Endodermal cell (in vitro differentiated cells): Measurements from ENCODE around the gene CETN3. TPM values are rescaled to one million over a fixed set of nuclear protein-coding genes. Genes with fewer than 3 reads are reported as not detected.

Experiments
- DNase-seq: peaks from one replicate; pipeline ENCODE4 v3.0.0-alpha.2; 2017
- H3K27ac ChIP-seq: 2 replicates; pipeline ENCODE4 v1.5.1; 2013; ENCODE audit warnings: mild to moderate bottlenecking, low read depth, low read length, moderate library complexity
- H3K27me3 ChIP-seq: 2 replicates; pipeline ENCODE4 v1.6.1; 2013; ENCODE audit warnings: mild to moderate bottlenecking, low read length, moderate library complexity; ENCODE audit not compliant: insufficient read depth, control insufficient read depth, poor library complexity, severe bottlenecking
- H3K36me3 ChIP-seq: 2 replicates; pipeline ENCODE4 v1.7.0; 2013; ENCODE audit warnings: mild to moderate bottlenecking, low read length, moderate library complexity; ENCODE audit not compliant: control insufficient read depth, insufficient read depth
- H3K4me1 ChIP-seq: one replicate; pipeline ENCODE4 v1.7.0; 2013; ENCODE audit warnings: low read length; ENCODE audit not compliant: control insufficient read depth, insufficient read depth
- H3K4me3 ChIP-seq: 2 replicates; pipeline ENCODE4 v1.5.1; 2013; ENCODE audit warnings: mild to moderate bottlenecking, low read length, moderate library complexity
- H3K9ac ChIP-seq: 2 replicates; pipeline ENCODE4 v1.6.1; 2013; ENCODE audit warnings: mild to moderate bottlenecking, low read length, moderate library complexity; ENCODE audit not compliant: poor library complexity, severe bottlenecking; ENCODE audit errors: extremely low read depth
- H3K9me3 ChIP-seq: 2 replicates; pipeline ENCODE4 v1.6.1; 2013; ENCODE audit warnings: mild to moderate bottlenecking, low read length, moderate library complexity; ENCODE audit not compliant: control insufficient read depth
- H3K27ac Mint-ChIP-seq: 2 replicates; pipeline ENCODE4 v1.8.0; 2020; ENCODE audit warnings: mixed read lengths
- H3K27me3 Mint-ChIP-seq: 2 replicates; pipeline ENCODE4 v1.8.0; 2021; ENCODE audit warnings: mild to moderate bottlenecking, mixed read lengths; ENCODE audit not compliant: insufficient read depth
- H3K36me3 Mint-ChIP-seq: 2 replicates; pipeline ENCODE4 v1.8.0; 2020; ENCODE audit warnings: low read depth, mixed read lengths
- H3K4me1 Mint-ChIP-seq: 2 replicates; pipeline ENCODE4 v1.8.0; 2020; ENCODE audit warnings: mixed read lengths
- H3K4me3 Mint-ChIP-seq: 2 replicates; pipeline ENCODE4 v1.8.0; 2020; ENCODE audit warnings: mild to moderate bottlenecking, moderate library complexity, mixed read lengths
- H3K9me3 Mint-ChIP-seq: 2 replicates; pipeline ENCODE4 v1.8.0; 2020; ENCODE audit warnings: mild to moderate bottlenecking, mixed read lengths
- CTCF ChIP-seq: fragments of 200-600 bp; sonication (generic); conservative IDR thresholded peaks from 2 replicates; pipeline ENCODE4 v1.5.0; 2021; ENCODE audit warnings: antibody characterized with exemption, mild to moderate bottlenecking
- WGBS, 2 experiments: methylation state at CpG; one replicate each; pipeline versions ENCODE4 v1.1.5 to v1.1.7; 2013; ENCODE audit warnings: missing lambda C conversion rate in 2 of 2, mixed read lengths in 1 of 2; ENCODE audit not compliant: insufficient coverage in 1 of 2, insufficient read length in 1 of 2; 5-methylcytosine and 5-hydroxymethylcytosine counted together
- total RNA-seq, 2 donors: library from RNA; stranded (reverse); fragmentation: NEBNext Ultra II Directional in 1 of 2; extraction: Animal tissue kit (Norgen Biotek cat#: 25700) in 1 of 2; gene quantifications; 2 replicates in 1 of 2; 3 replicates in 1 of 2; pipeline ENCODE4 v1.2.1, GENCODE V29; 2021

CETN3 gene
- total RNA-seq, 2 donors from 2014 or later, result 50.7 to 65.1 TPM

DNA sequence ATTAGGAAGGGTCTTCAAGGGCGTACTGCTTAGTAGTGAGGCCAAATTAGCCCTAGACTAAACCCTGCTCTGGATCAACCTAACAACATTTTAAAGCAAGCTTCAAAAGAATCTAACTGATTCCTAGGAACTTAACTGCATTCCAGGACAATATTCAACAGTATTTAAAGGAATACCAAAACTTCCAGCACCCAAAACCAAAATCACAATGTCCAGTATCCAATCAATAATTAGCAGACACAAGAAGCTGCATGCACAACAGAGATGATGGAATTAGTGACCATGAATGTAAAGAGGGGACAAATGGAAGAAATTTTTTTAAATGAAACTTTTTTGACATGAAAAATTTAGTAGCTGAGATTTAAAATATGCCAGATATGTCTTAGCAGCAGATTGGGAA is 53.9 kb downstream of the CETN3 start:
- Histone ChIP-seq H3K27ac (no peak overlapping the region), H3K9me3 (peaks cover 10% of the 10 kb centered on the region), H3K27me3 (no peaks in the 10 kb centered on the region), H3K9ac (no peak overlapping the region), H3K4me1 (no peaks in the 10 kb centered on the region), H3K36me3 (no peaks in the 10 kb centered on the region), H3K4me3 (no peak overlapping the region)
- WGBS, 2 experiments, result 96 to 100% methylated on average over 1 of the region's 1 CpG
- Mint-ChIP-seq H3K27me3 (no peaks in the 10 kb centered on the region), H3K9me3 (no peaks in the 10 kb centered on the region), H3K27ac (no peak overlapping the region), H3K4me3 (no peak overlapping the region), H3K4me1 (peaks cover 5% of the 10 kb centered on the region), H3K36me3 (no peaks in the 10 kb centered on the region)
- no peak for TF ChIP-seq CTCF
- DNase-seq, result no peak

DNA sequence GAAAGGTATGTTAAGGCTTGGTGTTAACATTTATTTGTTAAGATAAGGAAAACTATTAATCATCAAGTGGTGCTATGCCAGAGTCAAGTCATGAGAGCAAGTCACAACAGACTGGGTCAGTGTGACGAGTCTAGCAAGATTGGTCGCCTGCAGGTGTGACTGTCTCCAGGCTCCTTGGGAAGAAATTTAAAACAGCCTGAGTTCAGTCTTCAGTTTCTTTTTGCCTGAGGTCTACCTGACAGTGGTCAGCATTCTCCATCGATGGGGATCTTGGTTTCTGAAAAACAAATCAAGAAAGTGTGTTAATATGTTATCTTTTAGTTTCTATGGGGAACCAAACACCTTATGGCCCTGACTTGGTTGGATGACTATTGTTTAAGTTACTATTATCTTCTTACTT is 56.3 kb downstream of the CETN3 start:
- no peaks in the 10 kb centered on the region for H3K27me3 ChIP-seq
- H3K27ac ChIP-seq, result no peak overlapping the region
- Mint-ChIP-seq H3K36me3 (no peaks in the 10 kb centered on the region), H3K4me3 (no peak overlapping the region), H3K4me1 (peaks cover 5% of the 10 kb centered on the region), H3K9me3 (no peaks in the 10 kb centered on the region), H3K27ac (no peak overlapping the region), H3K27me3 (no peaks in the 10 kb centered on the region)
- no peak for DNase-seq
- no peak for TF ChIP-seq CTCF
- H3K4me1 ChIP-seq, result no peaks in the 10 kb centered on the region
- peaks cover 10% of the 10 kb centered on the region for H3K9me3 ChIP-seq
- H3K4me3 ChIP-seq, result peak overlapping the region; percentile 0
- no peaks in the 10 kb centered on the region for H3K36me3 ChIP-seq
- no peak overlapping the region for H3K9ac ChIP-seq
- WGBS, 2 experiments, result 91 to 92% methylated on average over 3 of the region's 3 CpGs

DNA sequence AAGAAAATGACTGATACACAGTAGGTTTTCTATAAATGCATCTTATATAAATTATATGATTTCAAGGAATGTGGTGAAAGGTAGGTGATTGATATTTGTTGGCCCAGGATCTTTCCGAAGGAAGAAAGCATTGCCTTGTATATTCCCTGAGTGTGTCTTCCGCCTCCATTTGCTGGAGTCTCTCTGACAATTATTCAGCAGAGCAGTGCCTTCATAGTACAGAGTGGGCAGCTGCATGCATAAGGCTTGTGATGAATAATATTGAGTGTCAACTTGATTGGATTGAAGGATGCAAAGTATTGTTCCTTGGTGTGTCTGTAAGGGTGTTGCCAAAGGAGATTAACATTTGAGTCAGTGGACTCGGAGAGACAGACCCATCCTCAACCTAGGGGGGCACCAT is 58.5 kb downstream of the CETN3 start:
- TF ChIP-seq CTCF, result no peak
- H3K27ac Mint-ChIP-seq, result no peak overlapping the region
- H3K27me3 Mint-ChIP-seq, result peaks cover 7% of the 10 kb centered on the region
- no peaks in the 10 kb centered on the region for H3K36me3 ChIP-seq
- 93% methylated on average over 3 of the region's 3 CpGs; no CpG with 5 or more reads in 1 of the 2 experiments for WGBS, 2 experiments
- DNase-seq, result no peak
- H3K9ac ChIP-seq, result no peak overlapping the region
- H3K9me3 Mint-ChIP-seq, result no peaks in the 10 kb centered on the region
- no peaks in the 10 kb centered on the region for H3K4me1 ChIP-seq
- no peaks in the 10 kb centered on the region for H3K36me3 Mint-ChIP-seq
- peaks cover 14% of the 10 kb centered on the region for H3K27me3 ChIP-seq
- peaks cover 5% of the 10 kb centered on the region for H3K4me1 Mint-ChIP-seq
- H3K27ac ChIP-seq, result no peak overlapping the region
- H3K4me3 Mint-ChIP-seq, result no peak overlapping the region
- H3K9me3 ChIP-seq, result peaks cover 10% of the 10 kb centered on the region
- H3K4me3 ChIP-seq, result no peak overlapping the region
